Endothelial cell of umbilical vein (primary cell): ENCODE measurements around the gene CBX3. TPM values are rescaled to one million over a fixed set of nuclear protein-coding genes. Genes with fewer than 3 reads are reported as not detected.

Source experiments
- BruUV-seq: library from RNA; stranded (reverse); fragments of 400-500 nt; replicated peaks from 2 replicates; lab custom pipeline; 2021; lab: Mats Ljungman, UMichigan
- CTCF ChIA-PET: fragments of 300-600, 350-600 bp; sonication (Branson Sonifier 250); formaldehyde crosslinking; loops from one replicate; lab custom pipeline; 2021; ENCODE audit warnings: antibody characterized with exemption, inconsistent platforms; lab: Charles Lee
- POLR2A ChIA-PET: fragments of 300-600, 350-600 bp; sonication (Branson Sonifier 250); formaldehyde crosslinking; loops from one replicate; lab custom pipeline; 2021; ENCODE audit warnings: antibody characterized with exemption, inconsistent platforms; lab: Charles Lee
- DNase-seq: peaks from one replicate; pipeline ENCODE4 v3.0.0-alpha.2; 2011; ENCODE audit warnings: low read depth, low spot score
- FAIRE-seq: peaks from 2 replicates; lab custom pipeline; 2011; peaks lifted over from hg19 to GRCh38; lab: Jason Lieb, UNC
- H2AFZ ChIP-seq: 2 replicates; pipeline ENCODE4 v1.6.0; 2012; ENCODE audit warnings: low read depth, low read length, control low read depth, inconsistent platforms
- H3K27ac ChIP-seq: 2 replicates; pipeline ENCODE4 v1.5.1; 2011; ENCODE audit warnings: low read depth, mild to moderate bottlenecking, control low read depth, low read length, moderate library complexity; ENCODE audit not compliant: insufficient read depth
- H3K27me3 ChIP-seq, 2 experiments: 2 replicates each; pipeline versions ENCODE4 v1.6.0 to v1.6.1; 2011; ENCODE audit warnings: low read length in 2 of 2, mixed read lengths in 1 of 2; ENCODE audit not compliant: control insufficient read depth in 2 of 2, insufficient read depth in 2 of 2
- H3K36me3 ChIP-seq, 2 experiments: 2 replicates in 1 of 2; 3 replicates in 1 of 2; pipeline ENCODE4 v1.5.1; 2011; ENCODE audit warnings: low read length in 2 of 2, mild to moderate bottlenecking in 1 of 2, moderate library complexity in 1 of 2; ENCODE audit not compliant: control insufficient read depth in 2 of 2, insufficient read depth in 2 of 2; ENCODE audit errors: extremely low read depth in 1 of 2
- H3K4me1 ChIP-seq: 3 replicates; pipeline ENCODE4 v1.5.1; 2011; ENCODE audit warnings: mild to moderate bottlenecking, low read length; ENCODE audit not compliant: control insufficient read depth, insufficient read depth; ENCODE audit errors: extremely low read depth
- H3K4me2 ChIP-seq: 2 replicates; pipeline ENCODE4 v1.6.1; 2011; ENCODE audit warnings: low read length, control low read depth, mixed read lengths; ENCODE audit not compliant: insufficient read depth
- H3K4me3 ChIP-seq, 3 experiments: fragments of 200-600 bp in 1 of 3; sonication (generic), shearing (Covaris generic) in 1 of 3; replicated peaks in 1 of 3; 2 replicates each; pipeline ENCODE4 v1.5.1; 2011 to 2016; ENCODE audit warnings: control low read depth in 3 of 3, low read length in 3 of 3, mild to moderate bottlenecking in 2 of 3, inconsistent platforms in 1 of 3, low read depth in 1 of 3, moderate library complexity in 1 of 3; ENCODE audit not compliant: insufficient read depth in 1 of 3
- H3K79me2 ChIP-seq: 2 replicates; pipeline ENCODE4 v1.6.0; 2012; ENCODE audit warnings: low read length, inconsistent platforms; ENCODE audit not compliant: control insufficient read depth, insufficient read depth
- H3K9ac ChIP-seq: replicated peaks from 2 replicates; pipeline ENCODE3; 2011; ENCODE audit warnings: low read length, control low read depth; ENCODE audit not compliant: insufficient read depth; ENCODE audit errors: extremely low read depth
- H3K9me1 ChIP-seq: replicated peaks from 3 replicates; pipeline ENCODE4 v1.6.0; 2011; ENCODE audit warnings: mild to moderate bottlenecking, low read length; ENCODE audit not compliant: control insufficient read depth, insufficient read depth; ENCODE audit errors: extremely low read depth
- H3K9me3 ChIP-seq: replicated peaks from 2 replicates; pipeline ENCODE4 v1.5.1; 2012; ENCODE audit warnings: low read length, inconsistent platforms; ENCODE audit not compliant: control insufficient read depth, insufficient read depth
- H4K20me1 ChIP-seq: replicated peaks from 2 replicates; pipeline ENCODE3; 2011; ENCODE audit warnings: mild to moderate bottlenecking, low read length; ENCODE audit not compliant: control insufficient read depth, insufficient read depth; ENCODE audit errors: extremely low read depth
- EZH2 ChIP-seq: IDR thresholded peaks from 2 replicates; pipeline ENCODE4 v1.6.1; 2012; ENCODE audit warnings: borderline replicate concordance, low read depth, mild to moderate bottlenecking, moderate library complexity, low read length, inconsistent platforms; ENCODE audit not compliant: severe bottlenecking
- FOS ChIP-seq: IDR thresholded peaks from 2 replicates; pipeline ENCODE4 v1.6.1; 2011; ENCODE audit warnings: mild to moderate bottlenecking, low read length, moderate library complexity, borderline replicate concordance; ENCODE audit not compliant: insufficient read depth
- GATA2 ChIP-seq: IDR thresholded peaks from 2 replicates; pipeline ENCODE4 v1.7.0; 2011; ENCODE audit warnings: low read depth, mild to moderate bottlenecking, moderate library complexity, mixed read lengths, low read length; ENCODE audit not compliant: insufficient read length, insufficient read depth
- JUN ChIP-seq: IDR thresholded peaks from 2 replicates; pipeline ENCODE4 v1.6.1; 2011; ENCODE audit warnings: borderline replicate concordance, low read depth; ENCODE audit not compliant: insufficient read length, insufficient read depth
- MYC ChIP-seq: IDR thresholded peaks from one replicate; pipeline ENCODE4 v1.6.1; 2011; ENCODE audit warnings: mild to moderate bottlenecking, low read depth, low read length
- POLR2A ChIP-seq: IDR thresholded peaks from 2 replicates; pipeline ENCODE4 v1.6.1; 2012; ENCODE audit warnings: low read depth, mild to moderate bottlenecking, control low read depth, low read length
- POLR2AphosphoS5 ChIP-seq: IDR thresholded peaks from 2 replicates; pipeline ENCODE4 v1.6.1; 2012; ENCODE audit warnings: low read depth, mild to moderate bottlenecking, control low read depth, low read length, moderate library complexity; ENCODE audit not compliant: insufficient read depth
- dilution Hi-C: fragments of 300-500 bp; cut with MboI; formaldehyde crosslinking; loops from one replicate; pipeline ENCODE4 v1.15.0; 2019; ENCODE audit warnings: low sequenced_read_pairs; ENCODE audit not compliant: extremely low pct_ligation_motif_present
- intact Hi-C: fragments of 100-400 bp; cut with micrococcal nuclease; formaldehyde crosslinking; loops from one replicate; pipeline ENCODE4 v1.10.0; 2022
- polyA plus RNA-seq, 4 experiments: library from polyadenylated mRNA; depleted of rRNA in 3 of 4; stranded (reverse) in 3 of 4; unstranded in 1 of 4; fragments of >200 nt; gene quantifications; 2 replicates each; pipeline versions ENCODE4 v1.2.1 to v1.2.3, GENCODE V29; 2011 to 2012; ENCODE audit warnings: missing spikeins in 1 of 4
- total RNA-seq: library from RNA; stranded (reverse); gene quantifications from 2 replicates; pipeline ENCODE4 v1.2.3, GENCODE V29; 2021
- TF ChIP-seq, protein P1 (sequence below), 2 donors: IDR thresholded peaks; 1 replicate in 1 of 2; 2 replicates in 1 of 2; pipeline ENCODE4 v1.5.1; 2011; ENCODE audit warnings: low read length in 2 of 2, mild to moderate bottlenecking in 2 of 2, moderate library complexity in 2 of 2, control low read depth in 1 of 2, inconsistent platforms in 1 of 2, low read depth in 1 of 2; ENCODE audit not compliant: insufficient read depth in 1 of 2; ENCODE audit errors: extremely low read depth in 1 of 2
- TF ChIP-seq, protein P2 (sequence below): IDR thresholded peaks from 2 replicates; pipeline ENCODE4 v1.6.1; 2011; ENCODE audit not compliant: insufficient read depth, insufficient read length

The CBX3 gene
- total and polyA plus RNA-seq, 2 donors (not counting 3 experiments of a cell fraction or from before 2014, with no cell fraction given) = 47.5 to 200 TPM

DNA sequence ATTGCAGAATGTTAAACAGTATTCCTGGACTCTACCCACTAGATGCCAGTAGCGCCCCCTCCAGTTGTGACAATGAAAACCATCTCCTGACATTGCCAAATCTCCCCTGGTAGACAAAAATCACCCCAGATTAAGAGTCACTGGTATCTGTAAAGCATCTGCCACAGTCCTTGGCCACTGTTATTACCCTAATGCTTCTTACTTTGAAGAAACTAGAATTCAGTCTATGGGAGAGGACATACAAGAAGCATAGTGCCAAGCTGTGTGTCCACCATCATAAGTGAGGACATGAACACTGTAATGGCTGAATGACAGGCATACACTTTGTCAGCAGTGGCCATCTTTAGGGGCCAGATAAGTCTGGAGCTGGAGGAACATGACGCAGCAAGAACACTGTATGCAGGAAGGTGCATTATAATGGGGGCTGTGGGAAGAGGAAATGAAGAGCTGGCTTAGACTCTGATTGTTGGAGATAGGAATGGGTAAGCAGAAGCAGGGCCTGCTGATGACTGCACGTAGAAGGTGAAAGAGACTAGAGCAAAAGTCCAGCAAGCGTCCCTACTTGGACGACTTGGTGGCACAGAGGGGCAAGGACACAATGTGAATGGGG, 32.5 kb downstream of the CBX3 start:
- dilution Hi-C loops (no loop called here), intact Hi-C loops (no loop called here)
- H3K79me2 ChIP-seq = no peaks in the 10 kb centered on the region
- no peaks in the 10 kb centered on the region for H4K20me1 ChIP-seq
- CTCF ChIA-PET = no interaction called here
- H3K27me3 ChIP-seq = peaks cover 6 to 8% of the 10 kb centered on the region in 2 experiments
- POLR2A ChIA-PET = interaction anchor here (0.6 kb wide), 1 partner anchor 26 kb away, joined by 3 read pairs; no protein-coding TSS in a partner anchor
- no TSS peak for BruUV-seq
- DNase-seq = no peak
- no peak overlapping the region for H3K4me3 ChIP-seq
- FAIRE-seq = no peak
- H3K9me1 ChIP-seq = no peaks in the 10 kb centered on the region
- H3K27ac ChIP-seq = no peak overlapping the region
- no peak overlapping the region for H3K9ac ChIP-seq
- H3K4me2 ChIP-seq = no peak overlapping the region
- TF ChIP-seq FOS (no peak), POLR2A (no peak), MYC (no peak), JUN (no peak), POLR2AphosphoS5 (no peak), GATA2 (no peak), EZH2 (no peak)
- TF ChIP-seq, protein P1, sequence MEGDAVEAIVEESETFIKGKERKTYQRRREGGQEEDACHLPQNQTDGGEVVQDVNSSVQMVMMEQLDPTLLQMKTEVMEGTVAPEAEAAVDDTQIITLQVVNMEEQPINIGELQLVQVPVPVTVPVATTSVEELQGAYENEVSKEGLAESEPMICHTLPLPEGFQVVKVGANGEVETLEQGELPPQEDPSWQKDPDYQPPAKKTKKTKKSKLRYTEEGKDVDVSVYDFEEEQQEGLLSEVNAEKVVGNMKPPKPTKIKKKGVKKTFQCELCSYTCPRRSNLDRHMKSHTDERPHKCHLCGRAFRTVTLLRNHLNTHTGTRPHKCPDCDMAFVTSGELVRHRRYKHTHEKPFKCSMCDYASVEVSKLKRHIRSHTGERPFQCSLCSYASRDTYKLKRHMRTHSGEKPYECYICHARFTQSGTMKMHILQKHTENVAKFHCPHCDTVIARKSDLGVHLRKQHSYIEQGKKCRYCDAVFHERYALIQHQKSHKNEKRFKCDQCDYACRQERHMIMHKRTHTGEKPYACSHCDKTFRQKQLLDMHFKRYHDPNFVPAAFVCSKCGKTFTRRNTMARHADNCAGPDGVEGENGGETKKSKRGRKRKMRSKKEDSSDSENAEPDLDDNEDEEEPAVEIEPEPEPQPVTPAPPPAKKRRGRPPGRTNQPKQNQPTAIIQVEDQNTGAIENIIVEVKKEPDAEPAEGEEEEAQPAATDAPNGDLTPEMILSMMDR (IDR thresholded peaks at IDR 0.05; ENCODE audit: extremely low read depth in 1 of 2, insufficient read depth in 1 of 2, low read depth in 1 of 2, low read length in 2 of 2) = no peak
- TF ChIP-seq, protein P2, sequence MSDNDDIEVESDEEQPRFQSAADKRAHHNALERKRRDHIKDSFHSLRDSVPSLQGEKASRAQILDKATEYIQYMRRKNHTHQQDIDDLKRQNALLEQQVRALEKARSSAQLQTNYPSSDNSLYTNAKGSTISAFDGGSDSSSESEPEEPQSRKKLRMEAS = no peak
- no peaks in the 10 kb centered on the region for H3K4me1 ChIP-seq
- H3K36me3 ChIP-seq = no peaks in the 10 kb centered on the region
- no peak overlapping the region for H2AFZ ChIP-seq
- H3K9me3 ChIP-seq = no peaks in the 10 kb centered on the region
